SKM-1 treated with dmso at 0.1 percent for 144 hours (cell line): Measurements from ENCODE around the gene SUCLG1.
A peak's percentile ranks its signal among the peaks of the same experiment; 100 is the strongest.

Experiments
- DNase-seq: peaks from one replicate; lab custom pipeline; 2025; ENCODE audit not compliant: unreplicated experiment; lab: John Stamatoyannopoulos, UW

SUCLG1 gene

GRCh38 chr2:84467389-84467788 lies 8.3 kb upstream of the SUCLG1 start:
- DNase-seq: no peak

GRCh38 chr2:84461310-84461709 lies 2.2 kb upstream of the SUCLG1 start:
- no peak for DNase-seq

- DNase-seq: no peak
These were observed 1.6 kb upstream of the SUCLG1 start for GRCh38 chr2:84460670-84461069.

- DNase-seq: peak; percentile 41
These were observed 907 bp upstream of the SUCLG1 start for GRCh38 chr2:84459944-84460429.

GRCh38 chr2:84458551-84459017 lies 496 bp downstream of the SUCLG1 start:
- DNase-seq: no peak

DNA sequence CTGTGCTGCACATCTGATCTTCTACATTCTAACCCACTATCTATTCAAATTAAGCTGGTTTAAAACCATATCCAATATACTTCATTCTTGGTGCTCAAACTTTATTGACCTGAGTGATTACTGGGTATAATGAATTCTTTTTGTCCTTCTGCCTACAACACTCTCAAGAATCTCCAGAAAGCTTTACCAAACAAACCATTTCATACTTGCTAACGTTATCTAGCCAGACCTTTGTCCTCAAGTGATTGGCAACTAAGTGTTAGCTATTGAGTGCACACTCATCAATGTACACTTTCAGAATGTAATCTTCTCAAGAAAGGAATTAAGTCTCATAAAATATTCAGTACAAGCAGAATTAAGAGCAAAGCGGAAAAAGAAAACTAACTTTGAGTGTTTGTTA lies 1.4 kb downstream of the SUCLG1 start:
- DNase-seq: no peak

DNA sequence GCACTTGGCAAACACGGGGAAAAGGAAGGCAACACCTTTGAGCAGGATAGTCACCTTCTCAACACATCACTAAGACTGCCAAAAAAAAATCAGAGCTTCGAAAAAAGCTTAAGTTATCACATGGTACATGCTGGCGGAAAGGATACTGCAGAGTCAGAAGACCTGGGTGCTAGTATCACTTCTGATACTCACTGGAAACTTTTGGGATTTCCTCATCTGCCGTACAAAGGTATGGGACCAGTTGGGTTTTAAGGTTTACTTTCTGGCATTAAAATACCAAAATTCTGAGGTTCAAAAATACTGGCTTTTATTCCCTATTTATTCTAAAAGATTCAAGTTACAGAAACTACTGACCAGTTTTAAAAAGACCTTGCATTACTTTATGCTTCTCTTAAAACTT lies 2.9 kb downstream of the SUCLG1 start:
- no peak for DNase-seq

DNA sequence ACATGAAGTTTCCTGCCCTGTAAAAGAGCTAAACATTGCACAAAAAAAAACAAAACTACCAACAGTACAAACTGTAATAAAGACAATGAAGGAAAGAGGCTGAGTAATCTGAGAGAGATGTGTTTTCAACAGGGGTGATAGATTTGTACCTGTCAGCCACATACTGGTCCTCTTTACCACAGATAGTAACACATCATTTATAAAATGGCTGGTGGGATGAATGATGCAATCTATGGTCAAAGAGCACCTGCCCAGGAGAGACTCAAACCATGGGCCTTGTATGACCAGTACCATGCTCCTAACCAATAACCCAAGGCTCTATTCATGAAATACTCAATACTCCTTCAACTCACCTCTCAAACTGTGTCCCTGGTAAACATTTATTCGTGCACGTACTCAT lies 4.5 kb downstream of the SUCLG1 start:
- DNase-seq: no peak

- no peak for DNase-seq
These were observed 6.5 kb downstream of the SUCLG1 start for GRCh38 chr2:84452624-84453023.

DNA sequence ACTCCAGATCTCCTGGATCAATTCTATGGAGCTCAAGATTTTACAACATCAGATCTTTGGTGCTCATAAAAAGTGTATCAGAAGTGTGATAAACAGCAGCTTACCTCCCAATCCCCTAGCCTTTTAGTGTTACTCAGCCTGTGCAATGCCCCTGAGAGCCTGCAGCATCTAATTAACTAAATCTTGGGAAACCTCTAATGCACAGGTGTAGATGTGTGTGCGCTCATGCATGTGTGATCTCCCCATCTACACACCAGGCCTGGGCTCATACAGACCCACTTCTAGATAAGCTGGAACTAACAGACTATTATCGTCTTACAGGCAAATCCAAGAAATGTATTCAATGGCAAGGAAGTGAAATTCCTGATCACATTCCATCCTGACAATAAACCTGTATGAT lies 7.5 kb downstream of the SUCLG1 start:
- DNase-seq: no peak

DNA sequence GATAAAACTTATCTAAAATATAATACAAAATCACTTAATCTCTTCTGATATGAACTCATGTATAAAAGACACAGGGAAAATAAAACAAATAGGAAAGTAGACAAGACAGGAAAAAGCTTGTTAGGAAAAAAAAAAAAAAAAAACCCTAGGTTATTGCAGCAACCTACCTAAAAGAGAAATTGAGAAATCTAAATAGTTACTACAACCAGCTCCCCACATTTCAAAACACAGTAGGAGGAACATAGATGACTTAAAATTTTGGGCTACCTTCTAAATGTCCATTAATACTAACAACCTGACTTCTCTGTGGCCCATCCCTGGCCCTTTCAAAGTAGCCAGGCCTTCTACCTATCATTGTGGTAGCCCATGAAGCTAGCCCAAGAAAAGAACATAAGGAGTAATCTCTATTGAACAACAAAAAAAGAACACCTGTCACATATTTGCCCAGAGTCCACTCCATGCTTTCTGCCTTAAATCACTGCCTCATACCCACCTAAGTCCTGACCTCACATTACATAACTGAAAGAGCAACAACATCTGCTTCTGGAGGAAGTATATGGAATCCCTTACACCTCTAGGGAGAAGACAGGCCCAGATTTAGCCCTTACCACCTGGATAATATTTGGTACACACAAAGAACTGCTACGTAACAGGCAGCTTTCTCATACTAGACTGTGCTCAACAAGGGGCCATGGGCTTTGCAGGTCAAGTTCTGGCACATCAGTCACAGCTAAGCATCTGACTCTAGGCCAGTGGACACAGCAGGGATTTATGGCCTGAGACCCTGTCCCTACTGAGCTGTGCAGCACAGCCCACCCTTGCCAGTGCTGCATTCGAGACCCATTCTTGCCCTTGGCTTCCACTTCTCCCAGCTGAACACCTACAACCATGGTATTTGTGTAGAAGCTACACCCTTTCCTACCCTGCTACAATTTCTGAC lies 8.5 kb downstream of the SUCLG1 start:
- DNase-seq: peak; percentile 43

- DNase-seq: no peak
These were observed 9.4 kb downstream of the SUCLG1 start for GRCh38 chr2:84449711-84450110.

- no peak for DNase-seq
These were observed 10.0 kb downstream of the SUCLG1 start for GRCh38 chr2:84449055-84449454.

GRCh38 chr2:84443477-84443876 lies 15.6 kb downstream of the SUCLG1 start:
- DNase-seq: no peak

- DNase-seq: no peak
These were observed 16.2 kb downstream of the SUCLG1 start for GRCh38 chr2:84442888-84443287.

- DNase-seq: no peak
These were observed 17.6 kb downstream of the SUCLG1 start for GRCh38 chr2:84441505-84441904.

DNA sequence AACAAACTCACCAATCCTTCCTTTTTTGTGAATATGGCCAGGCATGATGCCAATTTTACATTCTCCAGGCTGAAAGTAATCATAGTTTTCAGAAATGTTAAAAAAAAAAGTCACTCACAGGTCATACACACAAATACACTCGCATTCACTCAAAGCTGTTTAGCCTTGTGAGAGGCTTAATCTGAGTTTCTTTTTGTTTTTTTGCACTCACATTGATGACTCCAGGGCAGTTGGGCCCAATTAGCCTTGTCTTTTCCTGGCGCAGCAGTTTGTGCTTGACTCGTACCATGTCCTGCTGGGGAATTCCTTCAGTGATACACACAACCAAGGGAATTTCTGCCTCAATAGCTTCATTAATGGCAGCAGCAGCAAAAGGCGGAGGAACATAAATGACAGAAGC lies 18.0 kb downstream of the SUCLG1 start:
- DNase-seq: no peak

- DNase-seq: no peak
These were observed 23.6 kb downstream of the SUCLG1 start for GRCh38 chr2:84435345-84436025.

- DNase-seq: no peak
These were observed 29.8 kb downstream of the SUCLG1 start for GRCh38 chr2:84429328-84429727.

DNA sequence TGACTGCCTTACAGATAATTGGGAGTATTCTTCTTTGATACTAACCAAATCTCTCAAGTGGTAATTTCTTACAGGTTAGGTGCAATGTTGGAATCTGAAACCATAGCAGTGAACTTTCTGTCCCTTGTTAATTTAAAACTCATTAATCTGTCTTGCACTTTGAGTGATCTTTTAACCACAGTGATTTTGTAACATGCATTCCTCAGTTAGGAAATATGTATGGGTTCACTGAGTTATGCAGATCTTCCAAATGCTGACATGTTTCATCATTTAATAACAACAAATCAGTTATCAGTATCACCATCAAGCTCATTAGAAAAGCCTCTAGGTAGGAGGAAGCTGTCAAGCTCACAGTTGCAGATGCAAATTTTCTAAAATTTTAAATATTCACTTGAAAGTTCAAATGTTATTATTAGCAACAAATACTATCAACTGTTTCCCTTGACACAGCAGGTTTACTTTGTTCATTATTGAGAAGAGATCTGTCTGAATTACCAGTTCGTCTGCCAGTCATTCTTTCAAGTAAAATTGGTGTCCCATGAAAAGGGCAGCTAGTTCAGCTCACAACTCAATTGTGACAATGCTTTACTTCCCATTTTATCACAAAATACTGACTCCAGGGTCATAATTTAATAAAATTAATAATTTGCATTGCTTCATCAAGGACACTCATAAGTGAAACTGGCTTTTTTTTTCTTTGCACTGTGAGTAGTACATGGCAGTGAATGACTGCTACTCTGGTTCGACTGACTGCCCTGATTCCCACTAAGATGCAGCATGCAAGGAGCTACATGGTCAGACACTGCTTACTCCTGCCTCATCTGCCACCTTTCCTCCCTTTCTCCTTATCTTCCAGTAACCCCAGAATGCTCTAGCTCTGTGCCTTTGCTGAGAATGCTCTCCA lies 31.6 kb downstream of the SUCLG1 start:
- peak; percentile 11 for DNase-seq

DNA sequence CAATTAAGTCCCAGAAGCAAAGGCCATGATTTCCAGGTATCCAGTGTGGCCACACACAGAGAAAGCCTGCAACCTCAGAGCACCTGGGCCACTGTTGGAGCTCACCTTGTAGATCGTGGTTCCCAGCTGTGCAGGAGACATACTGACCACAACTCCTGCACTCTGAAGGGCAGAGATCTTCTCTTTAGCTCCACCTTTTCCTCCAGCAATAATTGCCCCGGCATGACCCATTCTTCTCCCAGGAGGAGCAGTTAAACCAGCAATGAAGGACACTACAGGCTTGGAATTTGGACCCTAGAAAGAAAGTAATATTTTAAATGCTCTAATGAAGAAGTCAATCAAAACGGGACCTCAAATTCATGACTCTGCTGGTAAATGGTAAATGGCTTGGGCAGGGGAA lies 33.8 kb downstream of the SUCLG1 start:
- DNase-seq: no peak
